HL-60 (cell line): ENCODE data around the gene TYROBP.
A peak's percentile ranks its signal among the peaks of the same experiment; 100 is the strongest.

Experiments used
- DNase-seq, 2 experiments: peaks; one replicate each; pipeline ENCODE4 v3.0.0-alpha.2; 2010 to 2020; ENCODE audit warnings: low read depth in 1 of 2, low spot score in 1 of 2
- H3K27ac ChIP-seq: fragments of 250-450 bp; sonication (Bioruptor Pico); replicated peaks from 2 replicates; pipeline ENCODE4 v1.5.1; 2020; ENCODE audit warnings: mild to moderate bottlenecking, moderate library complexity
- H3K27me3 ChIP-seq: fragments of 250-450 bp; sonication (Bioruptor Pico); 2 replicates; pipeline ENCODE4 v1.5.1; 2021; ENCODE audit warnings: mild to moderate bottlenecking, moderate library complexity; ENCODE audit not compliant: insufficient read depth, poor library complexity, severe bottlenecking
- H3K4me3 ChIP-seq: replicated peaks from 2 replicates; pipeline ENCODE4 v1.5.1; 2011; ENCODE audit warnings: mild to moderate bottlenecking, control low read depth, low read length; ENCODE audit not compliant: insufficient read depth
- CTCF ChIP-seq: IDR thresholded peaks from one replicate; pipeline ENCODE4 v1.5.1; 2011; ENCODE audit warnings: low read length, control low read depth, inconsistent platforms; ENCODE audit not compliant: insufficient read depth
- GABPA ChIP-seq: IDR thresholded peaks from 2 replicates; pipeline ENCODE4 v1.6.1; 2012; ENCODE audit warnings: low read depth
- POLR2AphosphoS5 ChIP-seq: IDR thresholded peaks from 2 replicates; pipeline ENCODE4 v1.6.1; 2012; ENCODE audit warnings: low read depth
- REST ChIP-seq: IDR thresholded peaks from 2 replicates; pipeline ENCODE4 v1.6.1; 2012; ENCODE audit warnings: low read depth; ENCODE audit not compliant: insufficient replicate concordance
- SPI1 ChIP-seq: IDR thresholded peaks from 2 replicates; pipeline ENCODE4 v1.6.1; 2012; ENCODE audit warnings: low read depth, mild to moderate bottlenecking, borderline replicate concordance

The TYROBP gene

GRCh38 chr19:35897706-35898451 lies 10.2 kb downstream of the TYROBP start:
- TF ChIP-seq GABPA (no peak), SPI1 (no peak), REST (no peak), CTCF (no peak), POLR2AphosphoS5 (no peak)
- no peak for DNase-seq
- Histone ChIP-seq H3K27me3 (no peaks in the 10 kb centered on the region), H3K27ac (peak overlapping the region; percentile 94), H3K4me3 (peak overlapping the region; percentile 91)

GRCh38 chr19:35896643-35897040 lies 11.5 kb downstream of the TYROBP start:
- Histone ChIP-seq H3K27ac (no peak overlapping the region), H3K27me3 (no peaks in the 10 kb centered on the region), H3K4me3 (no peak overlapping the region)
- TF ChIP-seq SPI1 (no peak), REST (no peak), POLR2AphosphoS5 (no peak)
- DNase-seq = no peak

- H3K27ac ChIP-seq = no peak overlapping the region
- no peak overlapping the region for H3K4me3 ChIP-seq
- no peak for DNase-seq
- TF ChIP-seq POLR2AphosphoS5 (no peak), SPI1 (no peak), GABPA (no peak), REST (no peak), CTCF (no peak)
- H3K27me3 ChIP-seq = no peaks in the 10 kb centered on the region
Observed at GRCh38 chr19:35895911-35896642, 12.0 kb downstream of the TYROBP start.
